SIG-M5 treated with dmso at 0.1 percent for 504 hours (cell line): ENCODE data around the gene TRIL.
A peak's percentile ranks its signal among the peaks of the same experiment; 100 is the strongest.

Experiments used
- DNase-seq: peaks from one replicate; lab custom pipeline; 2025; ENCODE audit not compliant: unreplicated experiment; lab: John Stamatoyannopoulos, UW

Gene TRIL, protein sequence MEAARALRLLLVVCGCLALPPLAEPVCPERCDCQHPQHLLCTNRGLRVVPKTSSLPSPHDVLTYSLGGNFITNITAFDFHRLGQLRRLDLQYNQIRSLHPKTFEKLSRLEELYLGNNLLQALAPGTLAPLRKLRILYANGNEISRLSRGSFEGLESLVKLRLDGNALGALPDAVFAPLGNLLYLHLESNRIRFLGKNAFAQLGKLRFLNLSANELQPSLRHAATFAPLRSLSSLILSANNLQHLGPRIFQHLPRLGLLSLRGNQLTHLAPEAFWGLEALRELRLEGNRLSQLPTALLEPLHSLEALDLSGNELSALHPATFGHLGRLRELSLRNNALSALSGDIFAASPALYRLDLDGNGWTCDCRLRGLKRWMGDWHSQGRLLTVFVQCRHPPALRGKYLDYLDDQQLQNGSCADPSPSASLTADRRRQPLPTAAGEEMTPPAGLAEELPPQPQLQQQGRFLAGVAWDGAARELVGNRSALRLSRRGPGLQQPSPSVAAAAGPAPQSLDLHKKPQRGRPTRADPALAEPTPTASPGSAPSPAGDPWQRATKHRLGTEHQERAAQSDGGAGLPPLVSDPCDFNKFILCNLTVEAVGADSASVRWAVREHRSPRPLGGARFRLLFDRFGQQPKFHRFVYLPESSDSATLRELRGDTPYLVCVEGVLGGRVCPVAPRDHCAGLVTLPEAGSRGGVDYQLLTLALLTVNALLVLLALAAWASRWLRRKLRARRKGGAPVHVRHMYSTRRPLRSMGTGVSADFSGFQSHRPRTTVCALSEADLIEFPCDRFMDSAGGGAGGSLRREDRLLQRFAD

DNA sequence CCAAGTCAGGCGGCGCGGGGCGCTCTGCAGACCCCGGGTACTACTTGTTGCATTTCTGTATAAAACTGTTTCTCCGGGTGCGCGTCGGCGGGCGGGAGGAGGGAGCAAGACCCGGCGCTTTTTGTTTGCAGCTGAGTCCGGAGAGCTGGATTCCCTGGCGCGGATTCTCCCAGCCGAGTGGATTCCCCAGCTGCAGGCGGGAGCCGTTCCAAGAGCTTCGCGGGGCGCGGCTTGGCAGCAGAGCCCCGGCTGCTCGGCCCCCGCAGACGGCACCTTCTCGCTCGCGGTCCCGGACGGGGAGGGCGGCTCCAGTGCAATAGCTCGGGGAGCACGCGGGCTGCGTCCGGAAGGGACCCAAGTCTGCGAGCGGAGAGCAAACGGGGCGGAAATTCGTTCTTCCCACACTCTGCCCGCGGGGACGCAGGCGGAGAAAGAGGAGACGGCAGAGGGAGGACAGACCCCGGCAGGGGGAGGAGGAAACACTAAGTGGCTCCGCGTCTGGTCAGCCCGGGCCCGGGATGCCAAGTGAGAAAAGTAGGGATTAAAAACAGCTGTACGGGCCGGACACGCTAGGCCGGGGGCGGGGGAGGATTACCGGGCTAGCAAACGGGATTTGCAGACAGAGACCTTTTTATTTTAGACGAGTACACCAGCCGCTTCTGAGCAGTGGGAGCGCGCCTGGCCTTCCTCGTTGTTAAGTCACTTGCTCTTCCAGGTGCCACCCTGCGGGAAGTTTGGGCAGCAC is at the start of gene TRIL:
TRIL (minus strand) TSS at position 96 of the 745 bp plus-strand sequence. CDS start 284 bp downstream, outside the sequence.
- DNase-seq = no peak

DNA sequence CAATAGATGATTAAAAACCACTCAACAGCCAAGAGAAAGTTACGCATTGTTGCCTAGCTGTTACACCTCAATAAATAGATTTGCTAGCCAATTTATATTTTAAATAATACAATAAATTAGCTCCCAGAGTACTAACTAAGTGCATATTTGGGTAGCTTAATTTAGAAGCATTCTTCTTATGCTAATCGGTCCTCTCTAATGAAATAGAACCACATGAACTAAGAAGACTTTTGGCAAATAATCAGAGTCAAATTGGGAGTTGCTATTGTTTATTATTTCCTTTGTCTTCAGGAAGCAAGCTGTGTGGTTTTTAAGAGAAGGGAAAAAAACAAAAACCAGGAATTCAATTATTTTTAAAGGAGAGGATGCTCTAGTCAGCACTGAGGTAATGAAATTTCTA is 49.0 kb upstream of the TRIL start:
- DNase-seq = no peak

DNA sequence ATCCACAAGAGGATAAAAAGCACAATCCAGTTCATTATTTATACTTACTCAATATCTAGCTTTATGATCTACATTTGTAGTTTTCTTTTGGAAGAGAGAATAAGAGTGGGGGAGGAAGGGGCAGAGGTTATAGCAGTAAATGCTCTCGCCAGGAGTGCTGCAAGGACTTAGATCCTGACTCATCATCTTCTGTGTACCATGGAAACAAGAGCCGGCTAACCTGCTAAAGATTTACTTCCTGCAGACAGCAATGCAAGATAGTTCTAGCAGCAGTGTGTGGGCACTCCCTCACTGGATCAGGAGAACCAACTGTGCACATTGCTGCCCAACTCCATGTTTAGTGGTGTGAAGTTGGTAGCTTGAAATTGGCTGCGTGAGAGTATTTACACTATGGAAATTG is 47.7 kb upstream of the TRIL start:
- peak; percentile 23 for DNase-seq

DNA sequence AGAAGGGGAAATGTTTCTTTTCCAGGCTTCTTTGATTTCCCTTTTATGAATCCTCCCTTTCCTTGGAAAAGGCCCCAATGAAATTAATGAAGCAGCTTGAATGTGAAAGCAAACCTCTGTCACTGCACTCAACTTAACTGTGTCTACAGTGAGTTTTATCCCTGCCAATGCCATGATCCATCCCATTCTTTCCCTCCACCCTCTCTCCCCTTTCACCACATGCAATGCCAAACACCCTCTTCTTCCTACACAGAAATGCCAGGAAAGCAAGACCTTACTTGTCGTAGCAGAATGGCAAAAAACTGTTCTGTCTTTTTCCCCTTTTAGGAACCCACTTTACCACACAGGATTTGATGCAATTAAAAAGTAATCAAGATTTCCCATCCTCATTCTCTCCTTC is 47.3 kb upstream of the TRIL start:
- DNase-seq = no peak

DNA sequence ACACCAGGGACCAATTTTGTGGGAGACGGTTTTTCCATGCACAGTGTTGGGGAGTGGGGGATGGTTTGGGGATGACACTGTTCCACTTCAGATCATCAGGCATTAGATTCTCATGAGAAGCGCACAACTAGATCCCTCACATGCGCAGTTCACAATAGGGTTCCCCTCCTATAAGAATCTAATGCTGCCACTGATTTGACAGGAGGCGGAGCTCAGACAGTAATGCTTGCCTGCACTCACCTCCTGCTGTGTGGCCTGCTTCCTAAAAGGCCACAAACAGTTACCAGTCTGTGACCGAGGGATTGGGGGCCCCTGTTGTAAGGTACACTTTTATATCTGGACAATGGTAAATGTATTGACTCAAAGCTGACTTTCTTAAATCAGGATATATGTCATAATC is 45.6 kb upstream of the TRIL start:
- no peak for DNase-seq

DNA sequence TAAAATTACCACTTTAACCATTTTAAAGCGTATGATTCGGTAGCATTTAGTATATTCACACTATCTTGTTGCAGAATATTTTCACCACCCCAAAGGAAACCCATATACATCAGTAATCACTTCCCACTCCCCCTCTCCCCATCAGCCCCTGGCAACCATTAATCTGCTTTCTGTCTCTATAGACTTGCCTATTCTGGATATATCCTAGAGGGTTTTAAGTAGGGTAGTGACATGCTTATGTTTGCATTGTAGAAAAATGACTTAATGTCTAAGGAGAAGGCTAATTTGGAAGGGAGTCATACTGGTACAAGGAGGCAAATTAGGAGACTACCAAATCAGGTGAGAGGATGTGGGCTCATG is 42.6 kb upstream of the TRIL start:
- DNase-seq = no peak

DNA sequence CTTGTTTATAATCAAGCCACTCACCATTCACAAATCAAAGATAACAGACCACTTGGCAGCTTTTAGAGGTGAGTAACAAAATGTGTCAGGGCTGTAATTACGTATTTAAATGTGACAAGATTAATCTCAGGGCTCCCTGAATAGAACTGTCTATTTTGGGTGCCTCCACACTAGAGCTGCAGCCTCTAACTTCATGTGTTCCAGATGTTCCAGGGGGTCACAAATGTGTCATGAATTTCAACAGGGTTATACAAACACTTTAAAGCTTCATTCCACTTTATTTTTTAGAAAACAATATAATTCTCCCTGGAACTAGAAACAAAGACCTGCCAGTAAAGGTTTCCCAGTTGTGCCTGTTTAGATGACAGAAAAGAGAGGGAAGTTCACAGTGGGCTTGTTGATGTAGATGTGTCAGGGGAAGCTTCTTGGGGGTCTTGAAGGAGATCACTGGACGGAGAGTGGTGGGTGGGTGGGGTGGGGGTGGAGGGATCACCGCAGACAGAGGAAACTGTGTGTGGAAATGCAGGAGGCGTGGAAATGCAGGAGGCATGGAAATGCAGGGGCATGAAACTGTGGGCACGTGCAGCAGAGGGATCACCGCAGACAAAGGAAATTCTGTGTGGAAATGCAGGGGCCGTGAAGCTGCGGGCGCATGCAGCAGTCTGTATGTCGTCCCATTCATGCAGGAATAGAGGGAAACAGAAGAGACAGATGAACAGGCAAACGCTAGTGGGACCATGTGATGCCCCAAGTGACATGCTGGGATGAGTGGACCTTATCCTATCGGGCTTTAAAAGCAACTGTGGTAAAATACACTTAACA is 42.0 kb upstream of the TRIL start:
- no peak for DNase-seq

DNA sequence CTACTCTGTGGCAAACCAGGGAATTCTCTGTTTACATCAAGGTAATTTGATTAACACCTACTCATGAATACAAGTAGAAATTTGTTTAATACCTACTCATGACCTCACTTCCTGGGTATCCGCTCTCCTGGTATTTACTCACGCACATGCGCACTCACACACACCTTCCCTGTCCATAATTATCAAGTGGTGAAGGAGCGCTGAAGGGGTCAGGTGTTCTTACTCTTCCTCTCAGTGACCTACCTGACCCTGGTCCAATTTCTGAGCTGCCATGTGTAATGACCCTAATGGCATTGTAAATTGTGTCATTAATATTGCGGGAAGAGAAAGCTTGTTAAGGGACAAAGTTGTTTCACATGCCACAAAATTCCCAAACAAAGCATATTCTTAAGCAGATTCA is 41.3 kb upstream of the TRIL start:
- no peak for DNase-seq

DNA sequence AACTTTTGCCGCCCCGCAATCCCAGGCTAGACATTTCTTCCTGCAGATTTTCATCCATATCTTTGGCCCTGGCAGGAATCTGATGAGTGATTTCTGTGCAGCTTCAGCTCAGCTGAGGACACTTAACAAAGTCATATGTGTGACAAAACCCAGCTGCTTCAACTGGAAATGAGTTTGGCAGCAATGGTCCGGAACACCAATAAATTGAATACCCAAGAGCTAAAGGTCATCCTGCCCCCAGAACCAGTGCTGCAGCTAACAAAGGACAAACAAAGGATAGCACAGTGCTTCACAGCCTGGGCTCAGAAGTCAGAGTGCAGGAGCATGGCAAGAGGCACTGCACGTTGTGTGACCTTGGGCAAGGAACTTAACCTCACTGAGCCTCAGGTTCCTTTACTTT is 40.0 kb upstream of the TRIL start:
- no peak for DNase-seq

DNA sequence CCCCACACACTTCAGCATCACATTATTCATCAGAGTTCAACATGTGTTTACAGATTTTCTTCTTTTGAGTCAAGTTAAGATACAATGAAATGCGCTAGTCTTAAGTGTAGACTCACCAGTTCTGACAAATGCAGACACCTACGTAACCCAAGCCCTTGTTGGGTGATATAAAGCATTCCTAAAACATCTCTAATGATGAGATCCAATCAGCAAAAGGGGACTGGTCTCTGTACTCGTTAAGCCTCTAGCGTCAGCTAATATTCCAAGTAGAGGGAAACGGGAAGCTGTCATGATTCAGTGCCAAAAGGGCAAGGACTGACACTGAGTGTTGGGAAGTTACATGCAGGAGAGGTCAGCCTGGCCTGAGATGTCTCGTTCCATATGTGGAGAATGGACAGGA is 38.7 kb upstream of the TRIL start:
- no peak for DNase-seq

DNA sequence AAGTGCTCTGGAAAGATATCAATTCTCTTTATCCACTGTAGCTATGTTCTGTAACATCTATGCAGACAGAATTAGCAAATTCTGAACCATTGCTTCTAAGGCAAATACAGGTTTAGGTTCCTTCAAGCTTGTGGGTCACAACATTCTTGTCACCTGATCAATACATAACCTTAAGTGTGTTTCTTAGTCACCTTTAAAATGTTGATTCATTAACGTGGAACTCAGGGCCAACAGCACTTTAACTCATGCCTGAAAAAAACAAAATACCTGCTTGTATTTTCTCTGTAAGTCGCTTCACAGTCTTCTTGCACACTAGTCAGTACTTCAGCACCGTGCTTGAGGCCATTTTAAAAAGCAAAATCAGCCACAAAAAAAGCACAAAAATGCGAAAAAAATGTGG is 35.2 kb upstream of the TRIL start:
- DNase-seq = no peak

DNA sequence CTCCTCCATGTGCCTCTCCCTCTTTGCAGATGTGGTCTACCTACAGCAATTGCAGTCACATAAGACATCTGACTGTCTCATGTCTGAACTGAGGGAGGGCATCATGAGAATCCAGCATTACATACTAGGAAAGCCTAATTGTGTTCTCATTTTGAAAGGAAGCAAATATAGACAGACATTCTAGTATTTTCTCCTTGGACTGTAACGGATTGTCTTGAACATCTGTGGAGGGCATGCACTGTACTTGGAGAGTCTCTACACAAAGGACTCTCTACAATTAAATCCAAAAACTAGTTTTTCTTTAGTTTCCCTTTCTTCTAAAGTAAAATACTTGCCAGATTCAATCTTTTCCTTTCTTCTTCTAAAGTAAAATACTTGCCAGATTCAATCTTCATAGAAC is 34.7 kb upstream of the TRIL start:
- DNase-seq = no peak

DNA sequence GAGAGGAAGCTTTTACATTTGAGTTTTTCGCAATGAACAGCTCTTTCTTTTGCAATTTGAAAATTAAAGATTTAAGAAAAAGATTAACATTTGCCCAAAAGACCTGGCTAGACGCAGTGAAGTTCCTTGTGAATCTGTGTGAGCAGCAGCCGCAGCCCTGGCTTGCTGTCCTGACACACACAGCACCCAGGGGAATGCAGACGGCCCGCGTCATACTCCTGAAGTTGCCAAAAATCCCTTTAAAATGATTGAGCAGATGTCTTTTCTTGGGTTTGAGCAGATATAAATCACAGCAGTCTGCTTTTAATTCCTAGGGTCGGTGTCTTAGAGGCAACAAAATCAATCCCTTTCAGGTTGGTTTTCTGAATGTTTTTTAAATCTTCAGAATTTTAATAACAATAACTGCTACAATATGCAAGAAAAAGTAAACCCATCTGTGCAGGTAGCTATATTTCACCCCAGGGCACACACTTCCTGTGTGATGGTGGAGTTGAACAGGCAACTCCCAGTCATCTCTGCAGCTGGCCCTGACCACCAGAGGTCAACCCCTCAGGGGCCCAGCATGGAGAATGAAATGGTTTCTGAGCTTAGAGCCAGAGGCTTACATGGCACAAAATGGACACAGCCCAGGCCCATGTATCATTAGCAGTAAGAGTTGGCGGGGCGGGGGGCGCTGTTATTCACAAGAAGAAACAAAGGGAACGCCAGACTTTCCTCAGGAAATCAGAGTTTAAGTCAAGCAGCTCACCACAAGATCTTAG is 32.2 kb upstream of the TRIL start:
- no peak for DNase-seq

DNA sequence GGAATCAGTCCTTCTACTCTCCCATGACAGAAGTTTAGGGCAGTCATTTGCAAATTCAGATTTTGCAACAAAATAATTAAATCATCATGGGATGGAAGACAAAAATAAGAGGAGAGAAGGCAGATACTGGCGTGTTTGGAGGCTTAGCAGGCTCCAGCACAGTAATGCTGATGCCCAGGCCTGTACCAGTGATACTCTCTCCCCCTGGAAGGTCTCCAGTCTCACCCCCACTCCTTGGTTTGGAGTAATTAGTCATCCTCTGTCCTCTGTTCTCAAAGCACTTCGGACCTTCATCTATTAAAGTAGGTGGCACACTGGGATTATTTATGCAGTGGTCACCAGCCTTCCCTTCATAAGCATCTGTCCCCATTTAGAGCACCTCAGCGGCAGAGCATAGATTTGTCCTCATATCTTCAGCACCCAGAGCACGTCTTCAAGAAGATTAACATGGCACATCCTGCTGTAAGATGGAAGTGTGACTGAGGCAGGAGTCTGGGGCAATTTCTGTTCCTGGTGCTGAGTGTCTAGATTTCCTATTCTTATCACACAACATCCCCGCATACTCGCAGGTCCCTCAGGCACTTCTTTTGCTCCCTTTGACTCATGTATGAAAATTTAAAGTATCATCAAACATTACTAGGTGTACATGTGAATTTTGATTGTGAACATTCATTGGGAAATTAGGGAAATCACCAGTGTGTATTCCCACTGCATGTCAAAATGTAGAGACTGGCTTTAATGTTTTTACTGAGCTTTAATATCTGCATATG is 31.3 kb upstream of the TRIL start:
- no peak for DNase-seq

DNA sequence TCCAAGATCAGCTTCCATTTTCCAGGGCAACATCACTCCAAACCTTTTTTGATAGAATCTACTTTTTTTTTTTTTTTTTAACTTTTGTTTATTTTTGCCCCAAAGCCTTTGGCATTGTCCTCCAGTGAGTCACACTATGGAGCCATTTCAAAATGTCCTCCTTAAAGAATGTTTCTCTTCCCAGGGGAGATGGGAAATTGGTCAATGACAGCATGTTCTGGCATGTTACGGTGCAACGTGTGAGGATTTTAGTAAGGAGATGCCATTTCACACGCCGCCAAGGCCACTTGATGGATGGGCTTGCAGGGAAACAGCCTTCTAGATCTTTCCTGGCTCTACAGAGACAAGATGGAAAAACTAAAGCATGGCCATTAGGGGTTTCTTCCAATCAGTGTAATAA is 30.7 kb upstream of the TRIL start:
- DNase-seq = no peak

DNA sequence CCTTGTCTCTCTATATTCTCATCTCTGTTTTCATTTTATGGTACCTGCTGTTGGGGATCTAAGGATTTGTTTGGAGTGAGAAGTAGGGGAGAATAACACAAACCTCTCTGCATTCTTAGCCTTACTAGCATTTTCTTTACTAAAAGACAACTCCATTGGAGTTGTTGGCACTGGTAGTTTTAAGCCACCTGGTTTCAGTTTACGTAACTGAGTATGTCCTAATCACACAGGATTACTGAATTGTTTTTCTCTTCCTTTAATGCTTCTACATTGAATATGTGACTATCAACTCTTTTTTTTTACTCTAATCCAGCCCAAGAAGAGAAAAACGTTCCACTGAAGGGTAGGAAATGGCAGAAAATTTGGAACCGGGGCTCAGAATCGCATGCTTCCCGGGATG is 30.0 kb upstream of the TRIL start:
- DNase-seq = no peak

DNA sequence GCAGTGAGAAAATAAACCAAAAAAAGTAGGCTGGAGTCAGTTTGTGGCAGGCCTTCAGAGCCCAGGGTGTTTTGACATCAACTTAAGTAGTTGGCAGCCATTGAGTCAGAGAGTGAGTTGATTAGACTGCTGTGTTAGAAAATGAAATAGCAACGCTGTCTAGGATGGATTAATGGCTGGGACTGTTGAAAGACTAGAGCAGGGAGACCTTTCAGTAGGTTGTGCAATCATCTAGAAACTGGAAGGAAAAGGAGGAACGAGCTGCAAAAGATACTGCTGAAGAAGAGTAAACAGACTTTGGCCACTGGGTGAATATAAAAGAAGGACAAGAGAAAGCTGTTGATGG is 28.6 kb upstream of the TRIL start:
- DNase-seq = peak; percentile 84

DNA sequence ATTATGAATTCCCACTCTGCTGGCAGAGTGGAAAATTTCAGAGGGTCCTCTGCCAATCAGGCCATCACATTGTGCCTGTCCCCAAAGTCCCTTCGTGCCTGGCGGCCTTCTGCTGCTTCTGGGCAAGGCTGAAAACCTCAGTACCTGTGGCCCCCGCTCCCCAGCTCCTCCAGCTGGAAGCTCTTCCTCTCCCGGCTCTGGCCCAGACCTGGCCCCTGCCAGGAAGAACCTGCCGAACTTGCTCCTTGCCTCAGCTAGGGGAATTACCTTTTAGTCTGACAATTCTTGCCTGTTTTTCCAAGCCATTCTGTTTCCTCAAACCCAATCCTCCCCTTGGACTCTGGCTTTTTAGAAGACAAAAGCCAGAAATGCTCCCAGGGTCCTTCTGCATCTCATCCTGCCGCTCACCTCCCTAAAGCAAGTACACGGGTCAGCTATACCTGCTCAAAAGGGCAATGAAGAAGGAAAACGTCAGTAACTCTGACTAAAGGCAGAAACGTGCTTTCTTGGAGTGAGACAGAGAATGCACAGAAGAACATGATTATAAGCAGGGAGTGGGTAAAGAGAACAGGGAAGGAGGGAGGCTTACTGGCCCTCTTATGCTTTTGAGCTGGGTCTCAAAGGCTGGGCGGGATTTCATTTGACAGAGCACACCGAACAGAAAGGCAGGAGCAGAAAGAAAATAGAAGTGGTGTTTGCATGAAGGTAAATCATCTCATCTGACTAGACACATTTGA is 28.1 kb upstream of the TRIL start:
- DNase-seq = peak; percentile 3

DNA sequence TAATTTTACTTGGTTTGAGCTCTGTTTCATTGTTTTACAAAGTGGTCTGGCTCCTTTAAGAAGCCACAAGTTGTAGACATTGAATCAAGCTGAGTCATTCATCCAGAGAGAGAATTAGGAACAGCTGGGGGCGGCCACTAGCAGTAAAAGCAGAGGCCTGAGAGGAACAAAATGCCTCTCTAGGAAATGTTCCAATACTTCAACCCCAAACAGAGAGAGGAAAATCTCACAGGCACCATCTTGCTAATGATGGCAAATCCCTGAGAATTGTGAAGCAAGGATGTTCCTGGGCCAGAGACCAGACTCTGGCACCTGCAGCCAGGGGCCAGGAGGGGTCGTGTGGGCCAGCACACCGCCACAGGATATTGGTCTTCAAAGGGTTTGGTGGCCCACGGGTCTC is 26.5 kb upstream of the TRIL start:
- DNase-seq = peak; percentile 26
